Esophagus (tissue), 2 donors: ENCODE data around the gene ECHDC3. TPM values are rescaled to one million over a fixed set of nuclear protein-coding genes. Genes with fewer than 3 reads are reported as not detected.

Experiments
- H3K27ac ChIP-seq, 2 donors: one replicate each; pipeline ENCODE4 v1.5.1; 2013; ENCODE audit warnings: low read depth in 2 of 2, mild to moderate bottlenecking in 2 of 2, inconsistent platforms in 1 of 2, low read length in 1 of 2, moderate library complexity in 1 of 2
- H3K27me3 ChIP-seq, 2 donors: one replicate each; pipeline ENCODE4 v1.6.1; 2013; ENCODE audit warnings: low read length in 2 of 2, control low read depth in 1 of 2, mild to moderate bottlenecking in 1 of 2; ENCODE audit not compliant: insufficient read depth in 2 of 2, control insufficient read depth in 1 of 2
- H3K36me3 ChIP-seq, 2 donors: one replicate each; pipeline ENCODE4 v1.6.1; 2013; ENCODE audit warnings: low read length in 1 of 2; ENCODE audit not compliant: control insufficient read depth in 2 of 2, insufficient read depth in 2 of 2
- H3K4me1 ChIP-seq, 2 donors: one replicate each; pipeline ENCODE4 v1.6.1; 2013; ENCODE audit warnings: low read length in 1 of 2; ENCODE audit not compliant: control insufficient read depth in 2 of 2, insufficient read depth in 2 of 2
- H3K4me3 ChIP-seq, 2 donors: one replicate each; pipeline ENCODE4 v1.5.1; 2013; ENCODE audit warnings: low read length in 2 of 2, mild to moderate bottlenecking in 2 of 2, low read depth in 1 of 2, moderate library complexity in 1 of 2
- H3K9me3 ChIP-seq, 2 donors: one replicate each; pipeline ENCODE4 v1.6.1; 2013; ENCODE audit warnings: mild to moderate bottlenecking in 2 of 2, low read depth in 1 of 2, low read length in 1 of 2, moderate library complexity in 1 of 2; ENCODE audit not compliant: control insufficient read depth in 2 of 2, insufficient read depth in 1 of 2
- WGBS, 2 donors: extraction: QIAGEN DNeasy Blood & Tissue Kit; methylation state at CpG; one replicate each; pipeline ENCODE4 v1.1.7; 2013; 5-methylcytosine and 5-hydroxymethylcytosine counted together
- polyA plus RNA-seq, 2 donors: library from polyadenylated mRNA; stranded (reverse); fragments of 200-250 nt; gene quantifications; one replicate each; pipeline ENCODE4 v1.2.3, GENCODE V29; 2013
- donor health status: healthy with polysubstance abuse.
- donor health status: Bipolar disorder and iron deficiency.

The ECHDC3 gene
- polyA plus RNA-seq, result 10 to 100 TPM; 23.7 to 36.5 TPM

GRCh38 chr10:11742009-11742778, at the start of gene ECHDC3:
Gene ECHDC3, plus strand, starts transcription at chr10:11742382. Its CDS starts 195 bp downstream, at chr10:11742577.
- Histone ChIP-seq H3K27me3 (no peaks in the 10 kb centered on the region), H3K9me3 (no peaks in the 10 kb centered on the region), H3K4me1 (peaks cover 2 to 24% of the 10 kb centered on the region in 2 donors), H3K27ac (peak within 1 kb of the TSS; percentile 92 to 93), H3K36me3 (peaks cover 0 to 3% of the 10 kb centered on the region in 2 donors), H3K4me3 (peak within 1 kb of the TSS; percentile 73 to 83)
- 1 to 2% methylated on average over 85 to 93 of the region's 93 CpGs for WGBS, 2 donors

- peak overlapping the region in 1 of 2 donors; percentile 29 for H3K27ac ChIP-seq
- H3K9me3 ChIP-seq, result no peaks in the 10 kb centered on the region
- no peaks in the 10 kb centered on the region for H3K27me3 ChIP-seq
- 95 to 96% methylated on average over 7 of the region's 7 CpGs for WGBS, 2 donors
- no peak overlapping the region for H3K4me3 ChIP-seq
- no peaks in the 10 kb centered on the region for H3K36me3 ChIP-seq
- H3K4me1 ChIP-seq, result no peaks in the 10 kb centered on the region
These were observed 48.8 kb upstream of the ECHDC3 start for GRCh38 chr10:11693376-11693775.

- WGBS, 2 donors, result 80 to 86% methylated on average over 2 of the region's 2 CpGs
- H3K27ac ChIP-seq, result no peak overlapping the region
- no peaks in the 10 kb centered on the region for H3K36me3 ChIP-seq
- no peak overlapping the region for H3K4me3 ChIP-seq
- H3K27me3 ChIP-seq, result no peaks in the 10 kb centered on the region
- H3K4me1 ChIP-seq, result no peaks in the 10 kb centered on the region
- H3K9me3 ChIP-seq, result no peaks in the 10 kb centered on the region
These were observed 46.4 kb upstream of the ECHDC3 start for GRCh38 chr10:11695779-11696178.

GRCh38 chr10:11697718-11698527, 44.3 kb upstream of the ECHDC3 start:
- Histone ChIP-seq H3K4me1 (no peaks in the 10 kb centered on the region), H3K36me3 (no peaks in the 10 kb centered on the region), H3K9me3 (no peaks in the 10 kb centered on the region), H3K27me3 (no peaks in the 10 kb centered on the region), H3K4me3 (no peak overlapping the region), H3K27ac (no peak overlapping the region)
- 70 to 72% methylated on average over 6 of the region's 6 CpGs for WGBS, 2 donors

- no peaks in the 10 kb centered on the region for H3K9me3 ChIP-seq
- H3K36me3 ChIP-seq, result no peaks in the 10 kb centered on the region
- no peaks in the 10 kb centered on the region for H3K27me3 ChIP-seq
- peak overlapping the region in 1 of 2 donors; percentile 28 for H3K27ac ChIP-seq
- 80% methylated on average over 5 of the region's 5 CpGs for WGBS, 2 donors
- H3K4me3 ChIP-seq, result no peak overlapping the region
- H3K4me1 ChIP-seq, result no peaks in the 10 kb centered on the region
These were observed 43.3 kb upstream of the ECHDC3 start for GRCh38 chr10:11698691-11699549.

- no peaks in the 10 kb centered on the region for H3K4me1 ChIP-seq
- H3K27me3 ChIP-seq, result no peaks in the 10 kb centered on the region
- H3K36me3 ChIP-seq, result no peaks in the 10 kb centered on the region
- no peaks in the 10 kb centered on the region for H3K9me3 ChIP-seq
- no peak overlapping the region for H3K4me3 ChIP-seq
- H3K27ac ChIP-seq, result peak overlapping the region in 1 of 2 donors; percentile 26
- 79 to 84% methylated on average over 14 of the region's 14 CpGs for WGBS, 2 donors
These were observed 42.6 kb upstream of the ECHDC3 start for GRCh38 chr10:11699550-11700097.

GRCh38 chr10:11700539-11700938, 41.6 kb upstream of the ECHDC3 start:
- no peaks in the 10 kb centered on the region for H3K4me1 ChIP-seq
- no peak overlapping the region for H3K27ac ChIP-seq
- H3K27me3 ChIP-seq, result no peaks in the 10 kb centered on the region
- 91 to 98% methylated on average over 6 of the region's 6 CpGs for WGBS, 2 donors
- no peak overlapping the region for H3K4me3 ChIP-seq
- H3K36me3 ChIP-seq, result no peaks in the 10 kb centered on the region
- no peaks in the 10 kb centered on the region for H3K9me3 ChIP-seq

GRCh38 chr10:11701451-11702095, 40.6 kb upstream of the ECHDC3 start:
- Histone ChIP-seq H3K9me3 (no peaks in the 10 kb centered on the region), H3K27me3 (no peaks in the 10 kb centered on the region), H3K4me3 (no peak overlapping the region), H3K27ac (no peak overlapping the region), H3K36me3 (no peaks in the 10 kb centered on the region), H3K4me1 (peaks cover 0 to 2% of the 10 kb centered on the region in 2 donors)
- 84% methylated on average over 6 of the region's 6 CpGs for WGBS, 2 donors
